Stimulated activated CD8-positive, alpha-beta memory T cell treated with anti-CD3 and anti-CD28 coated beads, Interleukin-12 subunit alpha, Interleukin-12 subunit beta, amount 100 ng/mL, for 24 hours (primary cell): ENCODE measurements around the gene AP1G2.

Source experiments
- DNase-seq: peaks from one replicate; pipeline ENCODE4 v3.0.0-alpha.2; 2020; ENCODE audit errors: extremely low read depth

AP1G2 gene

DNA sequence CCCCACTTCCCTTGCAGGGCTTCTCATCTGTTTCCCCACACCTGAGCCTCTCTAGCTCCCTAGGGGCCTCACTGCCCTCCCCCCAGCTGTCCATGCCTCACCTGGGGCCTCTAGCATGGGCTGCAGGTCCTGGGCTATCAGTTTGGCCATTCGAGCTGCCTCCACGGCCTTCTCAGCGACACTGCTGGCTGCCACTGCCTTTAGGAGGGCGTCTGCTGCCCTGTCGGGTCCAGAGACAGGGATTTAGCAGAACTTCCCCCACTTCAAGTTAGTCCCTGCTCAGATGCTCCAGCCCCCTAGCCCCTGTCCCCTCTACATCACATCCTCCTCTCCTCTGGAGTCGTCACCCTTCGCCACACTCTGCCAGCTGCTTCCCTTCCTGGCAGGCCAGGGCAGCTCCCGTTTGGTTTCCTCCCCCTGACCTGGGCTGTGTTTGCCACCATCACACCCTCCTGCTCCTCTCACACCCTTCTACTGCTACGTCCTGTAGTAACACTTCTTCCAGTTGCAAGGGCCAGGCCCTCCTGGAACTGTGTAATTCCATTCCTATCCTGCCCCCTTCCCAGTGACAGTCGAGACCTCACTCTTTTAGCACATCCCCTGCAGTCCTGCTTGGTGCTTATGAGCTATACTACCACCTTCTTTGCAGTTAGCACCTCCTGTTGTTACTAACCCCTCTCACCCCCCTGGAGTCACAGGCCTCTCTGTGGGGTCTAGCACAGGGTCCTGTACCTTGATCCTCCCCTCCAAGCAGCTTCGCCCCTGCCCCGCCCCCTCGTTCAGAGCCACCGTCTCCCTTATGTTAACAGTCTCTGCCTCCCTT, 4.3 kb upstream of the AP1G2 start:
- DNase-seq = no peak

DNA sequence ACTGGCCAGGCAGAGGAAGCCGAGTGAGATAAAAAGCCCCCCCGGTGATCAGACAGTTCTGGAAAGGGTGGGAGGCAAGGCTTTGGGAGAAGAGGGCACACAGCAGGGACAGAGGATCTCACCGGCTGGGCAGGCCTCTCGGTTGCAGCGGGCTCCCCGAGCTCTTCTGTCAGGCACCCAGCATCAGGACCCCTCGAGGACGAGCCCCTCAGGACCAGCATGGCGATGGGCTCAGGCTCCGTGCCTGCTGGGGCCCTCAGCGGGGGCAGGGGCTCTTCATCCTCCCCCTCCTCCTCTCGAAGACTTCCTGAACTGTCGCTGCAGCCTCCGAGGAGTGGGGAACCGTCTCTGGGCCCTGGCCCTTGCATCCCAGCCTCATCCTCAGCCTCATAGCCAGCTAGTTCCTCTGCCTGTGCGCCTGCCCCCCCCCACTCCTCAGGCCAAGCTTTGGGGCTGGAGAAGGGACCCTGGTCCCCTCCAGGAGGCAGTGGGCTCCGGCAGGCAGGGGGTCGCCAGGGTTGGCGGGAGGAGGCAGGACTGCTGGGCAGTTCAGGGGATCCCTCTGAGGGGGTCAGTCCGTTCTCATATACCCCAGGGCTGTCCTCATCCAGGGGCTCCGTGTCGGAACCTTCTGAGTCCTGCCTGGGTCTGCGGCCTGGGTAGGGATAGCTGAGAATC, 3.4 kb upstream of the AP1G2 start:
- DNase-seq = no peak

DNA sequence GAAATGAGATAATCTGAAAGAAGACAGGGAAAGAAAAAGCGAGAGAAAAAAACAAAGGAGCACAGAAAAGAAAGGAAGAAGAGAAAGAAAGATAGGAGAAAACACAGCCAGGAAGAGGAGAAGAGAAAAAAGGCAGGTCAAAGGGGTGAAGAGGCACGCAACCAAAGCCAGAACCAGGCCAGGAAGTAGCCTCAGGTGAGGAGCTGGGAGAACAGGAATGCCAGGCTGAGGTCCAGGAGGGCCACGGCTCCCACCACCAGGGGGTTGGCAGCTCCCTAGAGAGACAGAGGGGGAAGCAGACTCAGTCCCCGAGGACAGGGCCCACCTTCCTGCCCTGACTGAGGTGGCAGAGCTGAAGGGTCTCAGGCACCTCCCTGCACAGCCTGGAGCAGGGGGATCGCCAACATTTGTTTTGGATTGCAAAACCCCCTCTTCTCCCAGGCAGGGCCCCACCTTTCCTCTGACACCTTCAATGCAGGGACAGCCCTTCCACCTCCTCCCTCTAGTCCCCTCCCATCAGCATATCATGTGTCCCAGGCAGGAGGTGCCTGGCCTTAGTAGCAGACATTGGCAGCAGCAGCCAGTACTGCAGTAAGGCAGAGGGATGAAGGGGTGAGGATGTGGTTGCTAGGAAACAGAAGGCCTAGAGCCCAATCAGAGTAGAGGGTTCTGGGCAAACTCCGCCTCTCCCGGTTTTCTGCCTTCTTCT, 2.0 kb upstream of the AP1G2 start:
- DNase-seq = no peak

DNA sequence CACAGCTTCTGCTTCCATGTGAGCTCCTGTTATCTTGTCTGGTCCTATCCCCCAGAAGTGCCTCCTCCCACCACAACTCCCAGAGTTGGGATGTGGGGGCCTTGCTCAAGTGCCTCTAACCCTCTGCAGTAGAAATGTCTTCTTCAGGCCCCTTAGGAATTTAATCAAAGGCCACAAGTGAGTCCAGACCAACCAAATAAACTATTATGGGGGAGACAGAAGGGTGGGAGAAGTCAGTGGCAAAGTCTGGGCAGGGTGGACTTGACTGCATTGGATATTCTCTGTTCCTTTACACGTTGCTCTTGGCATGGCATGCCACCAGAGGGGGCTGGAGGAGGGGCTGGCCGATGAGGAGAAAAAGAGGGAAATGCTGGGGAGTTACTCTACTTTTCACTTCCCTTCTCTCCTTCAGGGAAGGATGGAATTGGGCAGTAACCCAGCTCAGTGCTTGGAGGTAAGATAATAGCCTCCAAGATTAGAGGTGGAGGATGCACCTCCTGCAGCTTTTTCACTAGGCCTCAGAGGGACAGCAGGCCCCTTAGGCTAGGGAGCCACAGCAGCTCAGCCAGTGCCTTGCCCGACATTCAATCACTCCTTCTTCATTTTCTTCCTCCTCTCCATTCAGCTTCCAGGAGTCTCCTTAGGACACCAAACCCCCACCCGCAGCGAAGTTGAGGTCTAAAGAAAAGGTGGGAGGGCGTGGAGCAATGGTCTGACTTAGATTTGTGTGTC, 1.2 kb upstream of the AP1G2 start:
- no peak for DNase-seq

DNA sequence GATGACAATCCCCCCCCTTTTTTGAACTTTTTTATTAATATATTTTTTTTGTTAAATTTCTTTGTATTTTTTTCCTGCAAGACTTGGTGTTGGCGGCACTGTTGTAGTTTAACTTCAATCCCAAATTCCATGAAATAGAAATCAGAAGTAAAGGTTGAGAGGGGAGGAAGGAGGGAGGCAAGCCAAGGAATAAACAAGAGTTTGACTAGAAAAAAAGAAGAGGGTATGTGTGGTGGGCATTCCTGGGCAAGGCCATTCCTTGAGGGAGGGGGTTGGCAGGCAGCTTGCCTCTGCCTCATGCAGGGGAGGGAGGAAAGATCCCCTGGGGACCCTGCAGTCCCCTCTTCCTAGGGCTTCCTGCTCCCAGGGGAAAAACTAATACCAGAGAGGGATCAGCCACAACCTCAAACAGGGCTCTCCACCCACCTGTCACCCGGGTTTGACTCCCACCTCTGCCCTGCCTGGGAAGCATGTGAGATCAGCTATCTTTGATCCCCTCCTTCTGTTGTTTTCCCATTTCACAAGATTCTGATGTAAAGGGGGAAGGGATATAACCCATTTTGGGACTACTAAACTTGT, 519 bp upstream of the AP1G2 start:
- DNase-seq = no peak

DNA sequence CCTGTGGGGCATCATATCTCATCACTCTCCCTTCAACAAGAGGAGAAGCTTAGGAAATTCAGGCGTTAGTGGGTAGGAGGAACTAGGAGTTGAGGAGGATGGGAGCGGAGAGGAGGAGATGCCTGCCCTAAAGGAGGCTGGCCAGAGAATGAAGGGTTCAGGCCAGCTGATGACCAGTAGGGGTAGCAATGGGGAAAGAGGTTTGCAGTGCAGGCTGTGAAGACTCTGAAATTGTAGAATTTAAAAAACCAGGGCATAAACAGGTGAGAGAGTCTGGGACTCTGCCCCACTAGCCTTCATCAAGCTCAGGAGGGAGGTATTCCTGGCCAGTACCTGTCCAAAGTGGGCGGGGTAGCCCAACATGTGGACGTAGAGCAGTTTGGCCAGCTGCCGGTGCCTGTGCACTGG, 809 bp downstream of the AP1G2 start:
- no peak for DNase-seq

DNA sequence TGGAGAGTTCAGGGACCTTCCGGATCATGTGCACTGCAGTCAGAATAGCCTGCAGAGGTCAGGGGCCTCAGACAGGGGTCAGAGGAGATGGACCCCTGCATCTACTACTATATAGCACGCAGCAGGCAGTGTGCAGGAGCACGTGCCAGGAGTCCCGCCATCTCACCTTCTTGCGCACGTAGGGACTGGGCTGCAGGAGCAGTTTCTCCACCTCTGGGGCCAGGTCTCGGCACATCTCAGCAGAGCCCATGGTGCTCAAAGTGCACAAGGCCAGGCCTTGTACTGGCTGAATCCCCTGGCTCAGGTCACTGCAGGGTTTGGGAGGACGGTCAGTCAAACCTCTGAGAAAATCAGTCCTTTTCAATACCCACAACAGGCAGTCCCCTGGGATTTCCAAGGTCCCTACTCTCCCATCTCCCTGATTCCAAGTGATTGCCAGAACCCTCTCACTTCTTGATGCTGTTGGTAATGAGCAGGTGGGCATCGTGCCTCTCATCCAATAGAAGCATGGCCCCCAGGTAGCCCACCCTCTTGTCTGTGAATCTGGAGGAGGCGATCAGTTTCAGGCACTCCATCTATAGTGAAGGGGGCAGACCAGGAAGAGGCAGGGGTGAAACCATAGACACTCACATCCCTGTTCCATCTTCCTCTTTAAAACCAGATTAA, 1.3 kb downstream of the AP1G2 start:
- DNase-seq = no peak

DNA sequence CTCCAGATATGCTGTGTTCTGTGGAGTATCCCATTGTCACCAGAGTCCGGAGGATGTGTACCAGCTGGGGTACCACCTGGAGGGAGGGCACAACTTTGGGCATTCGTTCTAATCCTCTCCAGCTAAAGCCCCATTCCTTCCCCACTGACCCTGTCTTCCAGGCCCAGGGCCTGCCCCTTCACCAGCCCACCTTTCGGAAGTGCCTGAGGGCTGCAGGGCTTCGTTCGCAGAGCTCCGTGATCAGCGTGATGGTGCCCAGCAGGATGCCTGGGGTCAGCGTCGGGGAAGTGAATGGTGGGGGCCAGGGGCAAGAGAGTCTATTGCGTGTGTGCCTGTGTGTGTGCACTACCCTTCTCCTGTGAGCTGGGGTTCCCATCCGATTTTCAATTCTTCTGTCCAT, 2.0 kb downstream of the AP1G2 start:
- DNase-seq = no peak

DNA sequence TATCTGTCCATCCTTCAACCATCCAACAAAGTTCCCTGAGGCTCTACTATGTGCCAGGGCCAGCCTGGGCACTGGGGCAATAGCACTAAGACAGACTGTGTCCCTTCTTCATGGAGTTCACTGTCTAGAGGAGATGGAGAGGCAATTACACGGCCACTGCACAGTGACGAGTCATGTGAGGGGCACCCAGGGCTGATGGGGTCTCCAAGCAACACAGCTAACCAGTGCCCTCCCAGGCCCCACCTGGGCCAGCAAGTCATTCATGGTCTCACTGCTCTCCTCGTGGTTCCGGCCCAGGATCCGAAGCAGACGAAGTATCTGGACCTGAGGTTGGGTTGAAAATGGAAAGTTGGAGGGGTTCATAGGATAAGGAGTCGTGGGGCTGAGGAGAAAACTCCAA, 2.7 kb downstream of the AP1G2 start:
- no peak for DNase-seq

DNA sequence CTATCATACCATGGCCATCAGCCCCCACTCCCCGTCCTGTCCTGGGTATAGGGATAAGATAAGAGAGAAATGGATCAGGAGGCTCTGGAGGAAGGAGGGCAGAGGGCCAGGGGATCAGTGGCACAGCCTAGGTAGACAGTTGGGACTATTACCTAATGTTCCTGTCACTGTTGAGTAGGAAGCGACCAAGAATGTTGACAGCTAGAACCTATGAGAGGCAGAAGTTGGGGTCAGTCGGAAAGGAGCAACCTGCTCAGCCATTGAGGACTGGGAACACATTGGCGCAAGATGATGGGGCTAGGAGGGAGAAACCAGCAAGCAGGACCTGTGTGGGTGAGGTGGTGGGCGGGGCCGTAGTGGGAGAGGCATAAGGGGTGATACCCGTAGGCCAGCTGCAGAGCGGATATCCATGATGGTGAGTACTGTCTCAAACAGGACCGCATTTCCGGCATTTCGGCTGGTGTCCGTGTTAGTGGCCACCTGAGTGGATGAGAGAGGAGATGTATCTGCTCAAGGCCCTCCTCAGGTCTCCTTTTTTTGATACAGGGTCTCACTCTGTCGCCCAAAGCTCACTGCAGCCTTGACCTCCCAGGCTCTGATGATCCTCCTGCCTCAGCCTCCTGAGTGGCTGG, 3.3 kb downstream of the AP1G2 start:
- no peak for DNase-seq

DNA sequence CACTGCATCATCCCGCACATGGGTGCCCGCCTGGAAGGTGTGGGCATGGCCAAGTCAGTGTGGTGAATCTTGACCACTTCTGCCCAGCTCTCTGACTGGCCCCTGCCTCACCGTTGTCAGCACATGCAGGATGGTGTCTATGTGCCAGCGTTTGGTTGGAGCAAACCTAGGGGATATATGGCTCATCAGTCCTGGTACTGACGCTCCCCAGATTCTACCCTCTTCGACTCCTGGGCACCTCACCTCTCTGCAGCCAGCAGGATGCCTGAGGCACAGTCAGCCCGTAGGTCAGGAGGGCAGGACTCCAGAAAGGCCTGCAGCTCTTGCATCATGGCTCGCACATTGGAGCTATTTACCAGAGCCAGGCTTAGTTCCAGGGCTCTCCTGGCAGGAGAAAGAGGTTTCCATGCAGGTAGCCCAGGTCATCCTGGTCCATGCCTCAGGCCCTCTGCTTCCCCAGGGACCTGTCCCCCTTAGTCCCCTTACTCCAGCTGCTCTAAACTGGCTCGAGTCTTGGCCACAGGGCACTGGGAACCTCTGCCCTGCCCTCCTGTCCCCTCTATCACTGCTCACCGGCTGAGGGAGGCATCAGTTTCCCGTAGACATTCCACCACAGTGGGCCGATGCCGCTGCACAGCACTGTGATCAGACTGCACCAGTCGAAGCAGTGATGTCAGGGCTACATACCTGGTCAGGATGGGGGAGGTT, 4.0 kb downstream of the AP1G2 start:
- DNase-seq = no peak

DNA sequence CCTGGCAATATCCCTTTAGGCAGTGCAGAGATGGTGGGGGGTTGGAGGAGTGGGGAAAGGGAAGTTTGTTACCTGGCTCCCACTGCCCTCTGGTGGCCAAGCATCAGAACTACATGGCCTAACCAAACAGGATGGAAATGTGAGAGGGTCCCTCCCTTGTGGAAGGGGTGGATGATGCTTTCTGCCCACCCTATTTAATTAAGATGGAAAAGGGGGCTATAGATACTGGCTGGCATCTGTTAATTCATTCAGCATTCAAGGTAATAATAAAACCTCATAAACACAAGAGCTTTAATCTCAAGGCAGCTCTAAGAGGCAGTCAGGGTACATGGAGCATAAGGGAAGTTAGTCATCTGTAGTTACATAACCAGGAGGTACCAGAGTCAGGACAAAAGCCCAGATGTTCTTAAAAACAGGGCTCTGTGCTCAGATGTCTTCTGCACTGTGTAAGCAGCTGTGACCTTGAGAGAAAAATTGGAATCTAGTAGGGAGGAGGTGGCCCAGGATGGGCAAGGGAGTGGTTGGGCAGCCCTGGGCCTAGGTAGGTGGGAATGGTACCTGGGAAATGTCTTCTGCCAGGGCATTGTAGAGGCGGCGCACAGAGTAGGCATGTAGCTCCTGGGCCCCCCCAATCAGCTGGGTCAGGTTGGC, 4.6 kb downstream of the AP1G2 start:
- no peak for DNase-seq

DNA sequence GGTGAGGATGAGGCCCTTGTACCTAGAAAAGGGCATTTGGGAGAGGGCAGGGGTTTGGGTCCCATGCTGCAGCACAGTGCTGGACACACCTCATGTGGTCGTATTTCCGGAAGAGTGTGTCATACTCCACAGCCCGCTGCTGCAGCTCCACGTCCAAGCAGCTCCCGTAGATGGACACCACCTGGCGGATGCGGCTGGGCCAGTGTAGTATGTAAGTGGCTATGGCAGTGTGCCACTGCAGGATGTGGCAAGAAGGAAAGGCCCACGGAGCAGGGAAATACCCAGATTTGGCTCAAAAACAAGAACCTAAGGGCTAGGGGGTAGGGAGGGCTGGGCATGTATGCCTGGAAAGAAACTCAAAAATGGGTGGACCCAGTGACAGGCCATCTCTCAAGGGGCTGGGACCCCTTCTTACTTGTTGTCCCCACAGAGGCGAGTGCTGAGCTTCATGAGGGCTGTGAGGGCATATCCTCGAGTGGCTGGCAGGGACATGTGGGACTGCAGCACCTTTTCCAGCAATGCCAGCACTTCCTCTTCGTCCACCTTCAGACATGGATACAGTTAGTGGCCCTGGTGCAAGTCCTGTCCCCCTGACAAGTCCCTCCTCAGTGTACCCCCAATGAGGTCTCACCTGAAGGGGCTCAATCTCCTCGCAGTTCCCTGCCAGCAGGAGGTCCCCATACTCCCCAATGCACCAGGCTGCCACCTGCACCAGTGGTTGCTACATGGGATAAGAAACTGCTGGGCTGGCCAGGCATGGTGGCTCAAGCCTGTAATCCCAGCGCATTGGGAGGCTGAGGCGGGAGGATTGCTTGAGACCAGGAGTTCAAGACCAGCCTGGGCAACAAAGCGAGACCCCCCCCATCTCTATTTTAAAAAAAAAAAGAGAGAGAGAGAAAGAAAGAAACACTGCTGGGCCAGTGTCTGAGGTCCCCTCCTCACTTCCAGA, 5.4 kb downstream of the AP1G2 start:
- DNase-seq = no peak

DNA sequence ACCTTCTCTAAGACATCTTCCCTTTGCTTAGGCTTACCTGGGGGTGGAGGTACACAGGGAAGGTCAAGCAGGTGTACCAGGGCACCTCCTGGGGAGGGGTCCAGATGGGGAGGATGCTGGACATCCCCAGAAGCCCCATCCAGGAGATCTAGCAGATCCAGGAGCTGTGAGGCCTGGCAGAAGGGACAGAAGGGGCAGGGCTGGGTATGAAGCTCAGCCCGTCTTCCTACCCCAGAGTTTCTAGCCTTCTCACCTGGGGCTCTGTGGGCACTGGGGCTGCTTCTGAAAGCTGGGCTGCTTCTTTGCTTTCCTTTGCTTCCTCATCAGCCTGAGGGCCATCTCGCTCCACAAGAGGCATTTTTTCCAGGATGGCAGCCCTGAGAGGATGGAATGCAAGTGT, 6.3 kb downstream of the AP1G2 start:
- no peak for DNase-seq

DNA sequence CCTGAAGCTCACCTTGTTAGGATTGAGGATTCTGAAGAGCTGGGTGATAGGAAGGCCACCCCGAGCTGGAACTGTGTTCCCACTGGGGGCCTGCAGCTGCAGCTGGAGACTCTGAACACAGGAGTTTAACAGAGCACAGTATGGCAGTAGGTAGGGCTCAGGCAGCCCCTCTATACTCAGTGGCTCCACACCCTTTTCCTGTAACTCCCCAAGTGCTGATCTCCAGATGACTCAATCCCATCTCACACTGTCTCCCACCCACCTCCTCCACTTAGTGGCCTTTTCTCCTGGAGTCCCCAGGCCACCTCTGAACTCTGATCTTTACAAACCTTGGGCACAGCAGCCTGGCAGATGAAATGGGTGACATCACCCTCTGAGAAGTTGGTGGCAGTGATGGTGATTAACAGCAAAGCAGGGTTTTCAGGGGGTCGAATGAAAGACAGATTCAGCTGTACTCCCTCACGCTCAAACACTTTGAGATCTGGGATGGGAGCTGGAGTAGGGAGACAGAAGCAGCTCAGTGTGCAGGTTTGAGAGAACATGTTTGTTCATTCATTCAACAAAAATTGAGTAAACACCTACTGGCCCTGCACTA, 7.6 kb downstream of the AP1G2 start:
- no peak for DNase-seq

DNA sequence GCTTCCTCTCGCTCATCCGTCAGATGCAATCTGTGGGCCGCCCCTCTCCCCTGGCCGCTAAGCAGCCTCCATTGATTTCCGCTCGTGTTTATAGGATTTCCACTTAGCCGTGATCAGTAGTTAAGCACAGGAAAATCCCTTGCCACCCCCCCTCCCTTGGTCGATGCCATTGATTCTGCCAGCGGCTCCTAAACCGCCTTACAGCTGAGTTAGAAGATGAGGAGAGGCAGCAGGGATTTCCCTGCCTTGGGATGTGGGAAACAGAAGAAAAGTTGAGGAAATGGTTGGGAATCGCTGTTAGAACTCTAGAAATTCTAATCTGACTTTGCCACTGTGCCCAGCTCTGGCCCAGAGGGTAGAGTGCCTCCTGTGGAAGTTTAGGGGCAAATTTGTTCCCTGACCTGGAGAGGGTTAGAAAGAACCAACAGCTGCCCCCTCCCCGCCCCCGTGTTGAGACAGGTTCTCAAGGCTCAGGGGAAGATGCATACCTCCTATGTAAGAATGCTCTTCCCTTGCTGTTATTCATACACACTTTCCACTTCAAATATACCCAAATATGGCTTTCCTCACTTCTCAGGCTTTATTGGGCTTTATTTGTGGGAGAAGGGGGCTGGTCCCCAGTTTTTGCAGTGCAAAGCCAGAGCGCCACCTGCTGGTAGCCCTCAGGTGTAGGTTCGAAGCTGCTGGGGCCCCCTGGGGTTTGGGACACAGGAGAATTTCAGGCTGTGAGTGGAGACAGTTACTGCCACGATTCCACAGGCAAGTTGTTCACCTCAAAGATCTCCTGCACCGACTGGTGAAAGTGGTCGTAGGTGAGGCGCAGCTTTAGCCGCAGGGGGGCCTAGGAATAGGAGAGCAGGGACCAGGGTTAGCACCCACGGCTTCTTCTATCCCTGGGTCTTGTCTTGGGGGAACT, 8.3 kb downstream of the AP1G2 start:
- DNase-seq = no peak
